Hematopoietic multipotent progenitor cell treated with erythropoietin and hydrocortisone succinate and interleukin-3 and kit ligand, for 4 days (in vitro differentiated cells): ENCODE measurements around the gene PLD6.
"Not testable (repeated sequence)": the region's sequence is repeated elsewhere in the genome, so short reads cannot be mapped to it uniquely, and the experiment has no call there.

Source experiments
- DNase-seq: peaks from one replicate; pipeline ENCODE4 v3.0.0-alpha.2; 2015

Gene PLD6

DNA sequence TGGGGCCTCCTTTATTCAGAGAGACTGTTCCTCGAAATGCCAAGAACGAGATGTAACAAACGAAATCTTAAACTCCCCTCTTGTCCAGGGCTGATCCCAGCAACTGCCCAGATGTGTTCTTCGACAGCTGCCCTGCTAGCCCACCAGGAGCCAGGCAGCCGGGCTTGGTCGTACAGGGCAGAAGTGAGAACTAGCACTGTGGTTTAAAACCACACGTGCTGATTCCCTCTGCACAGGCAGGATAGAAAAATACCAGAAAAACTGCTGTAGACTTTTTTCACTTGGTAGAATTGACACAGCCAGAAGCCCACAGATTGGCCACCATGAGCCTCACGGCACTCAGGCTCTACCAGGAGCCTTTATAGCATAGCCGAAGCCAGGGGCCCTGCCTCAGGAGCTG, 33.1 kb downstream of the PLD6 start:
- DNase-seq: peak; percentile 29

DNA sequence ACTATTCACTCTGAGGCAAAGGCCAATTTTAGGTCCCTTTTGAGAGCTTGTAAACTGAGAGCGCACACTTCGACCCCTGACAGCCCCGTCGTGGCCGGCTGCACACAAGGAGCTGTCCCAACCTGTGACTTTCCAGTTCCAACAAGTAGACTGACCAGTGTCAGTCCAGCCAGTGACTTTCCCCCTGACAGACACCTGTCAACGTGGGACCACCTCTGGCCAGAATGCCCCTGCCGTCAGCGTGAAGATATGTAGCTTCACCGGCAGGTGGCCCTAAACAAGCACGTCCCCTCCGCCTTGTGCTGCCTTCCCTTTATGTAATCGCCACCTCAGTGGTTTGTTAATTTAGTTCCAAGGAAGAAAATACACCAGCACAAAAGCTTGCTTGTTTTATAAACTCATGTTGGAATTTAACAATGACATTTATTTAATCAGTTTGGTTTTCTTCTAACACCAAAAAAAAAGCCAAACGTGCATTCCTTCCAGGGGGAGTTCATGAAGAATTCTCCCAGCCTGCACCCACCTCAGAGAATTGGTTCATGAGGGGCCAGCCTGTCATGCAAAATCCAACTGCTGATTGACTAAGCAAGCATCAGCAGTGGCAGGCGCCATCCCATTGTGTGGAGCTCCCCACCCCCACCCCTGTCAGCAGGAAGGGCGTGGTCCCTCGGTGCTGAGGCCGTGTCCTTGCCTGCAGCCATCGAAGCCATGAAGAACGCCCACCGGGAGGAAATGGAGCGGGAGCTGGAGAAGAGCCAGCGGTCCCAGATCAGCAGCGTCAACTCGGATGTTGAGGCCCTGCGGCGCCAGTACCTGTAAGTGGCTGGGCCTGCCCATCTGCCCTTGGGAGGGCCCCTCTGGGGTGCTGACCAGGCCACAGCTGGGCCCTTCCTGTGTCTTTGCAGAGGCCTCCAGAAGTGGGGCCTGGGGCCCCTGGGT, 33.9 kb downstream of the PLD6 start:
- peak; percentile 62 for DNase-seq

DNA sequence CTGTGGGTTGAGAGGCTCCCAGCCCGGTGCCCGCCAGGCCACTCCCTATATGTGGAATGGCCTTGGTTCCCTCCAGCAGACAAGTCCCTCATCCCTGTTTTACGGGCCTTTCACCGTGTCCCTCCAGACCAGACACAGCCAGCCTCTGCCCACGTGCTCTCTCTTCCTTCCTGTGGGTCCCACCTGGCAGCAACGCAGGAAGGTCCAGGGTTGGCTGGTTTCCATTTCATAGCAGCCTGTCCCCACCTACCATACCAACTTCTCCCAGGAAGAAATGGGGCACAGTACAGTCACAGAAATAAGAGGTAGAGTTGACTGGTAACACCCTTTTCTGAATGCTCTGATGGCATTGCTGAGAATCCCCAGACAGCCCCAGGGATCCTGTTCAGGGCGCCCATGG, 34.9 kb downstream of the PLD6 start:
- DNase-seq: no peak

DNA sequence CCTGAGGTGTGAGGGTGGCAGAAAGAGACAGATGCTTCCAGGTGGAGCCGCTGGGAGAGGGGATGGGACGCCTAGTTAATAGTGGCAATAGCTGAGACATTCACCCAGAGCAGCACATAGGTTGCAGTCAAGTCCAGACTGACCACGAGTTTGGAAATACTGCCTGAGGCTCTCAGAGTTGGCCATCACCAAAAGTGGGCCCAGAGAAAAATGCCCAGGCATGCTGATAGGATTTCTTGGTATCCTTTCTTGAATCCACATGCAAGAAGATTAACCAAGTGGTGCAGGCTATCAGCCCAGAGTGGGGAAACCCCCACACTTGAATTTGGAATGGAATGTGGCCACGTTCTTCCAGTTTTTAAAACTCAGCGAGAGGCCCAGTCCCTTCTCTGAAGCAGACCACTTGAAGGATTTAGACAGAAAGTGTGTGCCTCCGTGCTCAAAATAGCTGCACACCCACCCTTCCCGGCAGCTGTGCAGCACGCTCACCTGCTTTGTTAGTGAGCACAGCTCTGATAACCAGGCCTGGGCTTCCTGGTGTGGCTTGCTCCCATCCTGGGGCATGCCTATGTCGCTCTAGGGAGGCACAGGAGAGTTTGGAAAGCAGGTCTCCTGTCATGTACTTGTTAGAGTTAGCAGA, 35.7 kb downstream of the PLD6 start:
- no peak for DNase-seq

DNA sequence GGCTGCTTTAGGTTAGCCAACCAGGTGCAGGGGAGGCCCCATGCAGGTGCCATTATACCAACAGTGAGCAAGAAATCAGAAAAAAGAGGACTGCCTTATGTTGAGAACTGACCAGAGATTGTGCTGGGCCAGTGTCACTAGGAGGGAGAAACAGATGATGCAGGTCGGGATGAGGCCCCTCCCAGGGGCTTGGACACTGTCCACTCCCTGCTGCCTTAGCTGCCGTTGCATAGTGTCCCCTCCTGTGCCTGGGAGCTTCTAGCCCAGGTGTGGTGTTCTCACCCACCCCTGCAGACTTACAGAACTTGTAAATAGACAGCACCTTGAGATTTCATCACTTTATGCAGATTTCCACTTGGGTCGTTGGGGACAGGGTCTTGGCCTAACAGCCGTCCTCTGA, 36.7 kb downstream of the PLD6 start:
- DNase-seq: no peak

DNA sequence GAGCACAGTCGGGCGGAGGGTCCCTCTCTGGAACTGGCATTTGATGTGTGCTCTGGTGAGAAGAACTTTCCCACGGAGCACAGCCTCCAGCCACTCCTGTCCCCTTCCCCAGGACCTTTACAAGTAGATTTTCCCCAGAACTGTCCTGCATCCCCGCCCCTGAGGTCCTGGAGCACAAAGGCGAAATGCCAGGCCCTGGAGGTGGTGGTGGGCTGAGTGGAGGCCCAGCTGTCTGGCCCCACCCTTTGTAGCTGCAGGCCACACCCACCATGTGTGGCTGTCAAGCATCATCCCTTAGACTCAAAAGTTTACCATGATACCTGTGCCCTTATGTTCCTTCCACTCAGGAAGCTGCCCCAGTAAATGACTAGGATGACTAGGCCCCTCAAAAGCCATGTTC, 37.7 kb downstream of the PLD6 start:
- no peak for DNase-seq

DNA sequence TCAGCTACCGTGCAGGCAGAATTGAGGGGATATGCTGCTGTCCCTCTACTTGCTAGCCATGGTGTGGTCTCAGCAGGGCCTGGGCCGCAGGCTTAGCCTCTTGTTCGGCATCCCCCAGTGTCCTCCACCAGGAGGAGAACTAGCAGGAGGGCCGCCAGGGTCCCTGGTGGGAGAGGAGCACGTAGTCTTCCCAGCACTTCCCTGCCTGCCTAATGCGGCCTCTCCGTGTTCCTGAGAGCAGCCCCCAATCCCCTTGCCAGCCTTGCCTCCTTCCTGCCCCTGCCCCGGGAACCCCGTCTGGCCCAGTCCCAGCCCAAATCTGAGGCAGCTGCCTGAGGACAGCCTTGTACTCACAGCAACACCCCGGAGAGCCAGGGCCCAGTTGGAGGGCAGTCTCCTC, 38.1 kb downstream of the PLD6 start:
- no peak for DNase-seq

DNA sequence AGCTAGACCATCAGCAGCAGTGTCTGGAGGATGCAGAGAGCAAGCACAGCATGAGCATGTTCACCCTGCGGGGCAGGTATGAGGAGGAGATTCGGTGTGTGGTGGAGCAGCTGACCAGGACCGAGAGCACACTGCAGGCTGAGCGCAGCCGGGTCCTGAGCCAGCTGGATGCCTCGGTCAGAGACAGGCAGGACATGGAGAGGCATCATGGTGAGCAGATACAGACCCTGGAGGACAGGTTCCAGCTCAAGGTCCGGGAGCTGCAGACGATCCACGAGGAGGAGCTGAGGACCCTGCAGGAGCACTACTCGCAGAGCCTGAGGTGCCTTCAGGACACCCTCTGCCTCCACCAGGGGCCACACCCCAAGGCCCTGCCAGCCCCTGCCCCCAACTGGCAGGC, 38.8 kb downstream of the PLD6 start:
- DNase-seq: no peak

DNA sequence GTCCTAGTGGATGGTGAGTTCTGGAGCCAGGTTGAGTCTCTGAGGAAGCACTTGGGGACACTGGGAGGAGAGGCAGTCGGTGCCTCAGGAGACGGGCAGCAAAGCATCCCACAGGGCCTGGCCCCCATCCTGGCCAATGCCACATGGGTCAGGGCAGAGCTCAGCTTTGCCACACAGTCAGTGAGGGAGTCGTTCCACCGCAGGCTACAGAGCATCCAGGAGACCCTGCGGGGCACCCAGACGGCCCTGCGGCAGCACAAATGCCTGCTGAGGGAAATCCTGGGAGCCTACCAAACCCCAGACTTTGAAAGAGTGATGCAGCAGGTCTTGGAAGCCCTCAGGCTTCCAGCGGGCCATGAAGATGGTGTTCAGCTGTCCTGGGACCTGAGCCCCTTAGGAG, 39.7 kb downstream of the PLD6 start:
- DNase-seq: no peak

DNA sequence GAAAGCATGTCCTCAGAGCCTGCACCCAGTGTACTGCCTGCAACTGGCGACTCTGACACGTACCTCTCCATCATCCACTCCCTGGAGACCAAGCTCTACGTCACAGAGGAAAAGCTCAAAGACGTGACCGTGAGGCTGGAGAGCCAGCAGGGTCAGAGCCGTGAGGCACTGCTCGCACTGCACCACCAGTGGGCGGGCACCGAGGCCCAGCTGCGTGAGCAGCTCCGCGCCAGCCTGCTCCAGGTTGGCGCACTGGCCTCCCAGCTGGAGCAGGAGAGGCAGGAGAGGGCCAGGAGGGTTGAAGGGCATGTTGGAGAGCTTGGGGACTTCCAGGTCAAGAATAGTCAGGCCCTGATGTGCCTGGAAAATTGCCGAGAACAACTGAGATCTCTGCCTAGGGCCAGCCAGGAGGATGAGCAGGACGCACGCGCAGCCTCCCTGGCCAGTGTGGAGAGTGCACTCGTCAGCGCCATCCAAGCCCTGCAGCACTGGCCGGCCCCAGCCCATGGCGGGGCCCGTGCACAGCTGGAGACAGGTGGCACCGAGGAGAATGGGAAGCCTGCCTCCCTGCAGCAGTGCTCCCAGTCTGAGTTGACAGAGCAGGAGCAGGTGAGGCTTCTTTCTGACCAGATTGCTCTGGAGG, 40.3 kb downstream of the PLD6 start:
- DNase-seq: no peak

DNA sequence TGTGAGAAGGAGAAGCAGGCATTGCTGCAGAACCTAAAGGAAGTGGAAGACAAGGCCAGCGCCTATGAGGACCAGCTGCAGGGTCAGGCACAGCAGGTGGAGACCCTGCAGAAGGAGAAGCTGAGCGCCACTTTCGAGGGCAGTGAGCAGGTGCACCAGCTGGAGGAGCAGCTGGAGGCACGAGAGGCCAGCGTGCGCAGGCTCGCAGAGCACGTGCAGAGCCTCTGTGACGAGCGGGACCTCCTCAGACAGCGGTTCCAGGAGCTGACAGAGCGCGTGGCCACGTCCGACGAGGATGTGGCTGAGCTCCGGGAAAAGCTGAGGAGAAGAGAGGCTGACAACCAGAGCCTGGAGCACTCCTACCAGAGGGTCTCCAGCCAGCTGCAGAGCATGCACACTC, 41.5 kb downstream of the PLD6 start:
- no peak for DNase-seq

DNA sequence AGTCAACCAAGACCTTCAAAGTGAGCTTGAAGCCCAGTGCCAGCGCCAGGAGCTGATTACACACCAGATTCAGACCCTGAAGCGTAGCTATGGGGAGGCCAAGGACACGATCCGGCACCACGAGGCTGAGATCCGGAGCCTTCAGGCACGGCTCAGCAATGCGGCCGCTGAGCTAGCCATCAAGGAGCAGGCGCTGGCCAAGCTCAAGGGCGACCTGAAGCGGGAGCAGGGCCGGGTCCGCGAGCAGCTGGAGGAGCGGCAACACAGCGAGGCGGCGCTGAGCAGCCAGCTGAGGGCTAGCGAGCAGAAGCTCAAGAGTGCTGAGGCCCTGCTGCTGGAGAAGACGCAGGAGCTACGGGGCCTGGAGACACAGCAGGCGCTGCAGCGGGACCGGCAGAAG, 42.0 kb downstream of the PLD6 start:
- no peak for DNase-seq

DNA sequence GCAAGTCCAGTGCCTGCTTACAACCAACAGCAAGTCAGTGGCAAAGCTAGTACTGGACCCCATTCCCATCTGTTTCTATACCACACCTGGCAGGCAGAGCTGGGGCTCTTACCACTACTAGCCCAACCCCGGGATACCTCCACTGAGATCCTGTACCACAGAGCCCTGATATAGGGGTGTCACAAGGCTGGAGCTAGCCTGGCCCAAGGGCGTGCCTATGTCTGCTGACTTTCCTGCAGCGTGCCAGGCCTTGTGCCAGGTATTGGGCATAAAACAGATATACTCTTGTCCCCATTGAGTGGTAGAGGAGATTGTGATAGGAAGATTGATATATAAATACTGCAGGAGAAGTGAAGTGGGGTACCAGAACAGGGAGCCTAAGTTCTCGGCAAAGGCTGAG, 44.4 kb downstream of the PLD6 start:
- DNase-seq: no peak

DNA sequence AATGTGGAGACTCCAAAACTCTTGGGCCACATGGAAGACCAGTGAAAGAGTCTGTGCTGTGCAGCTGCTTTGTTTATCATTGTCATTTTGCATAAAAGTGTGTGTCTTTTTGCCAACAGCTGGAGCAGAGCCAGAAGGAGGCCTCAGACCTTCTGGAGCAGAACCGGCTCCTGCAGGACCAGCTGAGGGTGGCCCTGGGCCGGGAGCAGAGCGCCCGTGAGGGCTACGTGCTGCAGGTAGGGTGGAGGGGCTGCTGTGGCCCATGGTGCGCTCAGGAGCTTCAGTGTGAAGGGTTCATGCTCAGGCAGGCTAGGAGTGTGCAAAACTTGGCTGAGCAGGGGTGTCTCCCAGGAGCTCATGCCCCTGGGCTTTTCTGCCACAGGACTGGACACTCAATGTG, 45.0 kb downstream of the PLD6 start:
- DNase-seq: no peak

DNA sequence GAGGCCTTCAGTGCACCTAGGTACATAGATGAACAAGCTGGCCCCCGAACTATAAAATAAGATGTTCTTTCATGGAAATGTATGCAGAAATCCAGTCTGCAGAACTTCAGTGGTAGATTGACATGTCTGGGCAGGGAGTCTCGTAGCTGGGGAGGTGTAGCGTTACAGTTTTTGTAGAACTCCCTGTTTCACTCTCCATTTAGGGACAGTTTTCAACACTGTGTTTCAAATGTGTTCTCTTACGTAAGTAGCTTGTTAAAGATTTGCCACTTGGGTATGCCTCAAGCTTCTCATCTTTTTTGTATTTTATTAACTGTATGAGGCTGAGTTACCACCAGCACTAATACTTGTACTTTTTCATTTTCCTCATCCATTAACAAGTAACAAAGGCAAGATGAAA, 46.6 kb downstream of the PLD6 start:
- DNase-seq: no peak

DNA sequence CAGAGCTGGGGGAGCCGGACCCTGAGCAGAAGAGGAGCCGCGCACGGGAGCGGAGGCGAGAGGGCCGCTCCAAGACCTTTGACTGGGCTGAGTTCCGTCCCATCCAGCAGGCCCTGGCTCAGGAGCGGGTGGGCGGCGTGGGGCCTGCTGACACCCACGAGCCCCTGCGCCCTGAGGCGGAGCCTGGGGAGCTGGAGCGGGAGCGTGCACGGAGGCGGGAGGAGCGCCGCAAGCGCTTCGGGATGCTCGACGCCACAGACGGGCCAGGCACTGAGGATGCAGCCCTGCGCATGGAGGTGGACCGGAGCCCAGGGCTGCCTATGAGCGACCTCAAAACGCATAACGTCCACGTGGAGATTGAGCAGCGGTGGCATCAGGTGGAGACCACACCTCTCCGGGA, 47.6 kb downstream of the PLD6 start:
- not testable (repeated sequence) for DNase-seq

DNA sequence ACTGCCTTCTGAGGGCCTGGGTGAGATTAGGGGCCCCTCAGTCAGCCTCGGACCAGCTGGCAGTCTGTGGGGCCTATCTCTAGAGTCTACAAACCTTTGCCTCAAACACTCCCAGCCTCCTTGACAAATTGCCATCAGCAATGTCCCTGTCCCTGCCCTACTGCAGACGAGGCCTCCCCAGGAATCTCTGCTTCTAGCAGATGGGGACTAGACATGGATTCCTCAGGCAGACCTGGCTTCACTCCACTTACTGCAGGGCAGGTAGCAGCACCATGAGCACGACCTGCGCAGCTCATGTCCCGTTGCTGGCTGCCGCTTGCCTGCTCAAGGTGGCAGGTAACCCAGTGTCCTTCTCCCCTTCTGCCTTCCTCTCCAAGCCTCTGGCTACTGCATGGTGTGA, 49.1 kb downstream of the PLD6 start:
- no peak for DNase-seq

DNA sequence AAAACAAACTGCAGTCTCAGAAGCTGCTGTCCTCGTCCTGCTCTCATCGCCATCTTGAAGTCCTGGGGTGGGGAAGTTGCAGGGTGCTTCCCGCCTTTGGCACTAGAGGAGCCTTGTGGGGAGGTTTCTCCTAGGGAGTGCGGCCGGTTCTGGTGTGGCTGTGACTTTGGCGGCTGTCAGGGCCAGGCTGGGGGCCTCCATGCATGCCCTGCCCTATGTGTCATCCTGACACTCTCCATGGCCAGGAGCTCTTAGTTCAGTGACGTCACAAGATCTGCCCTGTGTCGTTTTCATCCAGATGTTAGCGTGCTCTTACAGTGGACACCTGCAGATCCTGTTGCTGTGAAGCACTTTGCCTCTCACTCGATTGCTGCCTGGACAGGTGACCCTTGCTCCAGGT, 49.6 kb downstream of the PLD6 start:
- DNase-seq: no peak

DNA sequence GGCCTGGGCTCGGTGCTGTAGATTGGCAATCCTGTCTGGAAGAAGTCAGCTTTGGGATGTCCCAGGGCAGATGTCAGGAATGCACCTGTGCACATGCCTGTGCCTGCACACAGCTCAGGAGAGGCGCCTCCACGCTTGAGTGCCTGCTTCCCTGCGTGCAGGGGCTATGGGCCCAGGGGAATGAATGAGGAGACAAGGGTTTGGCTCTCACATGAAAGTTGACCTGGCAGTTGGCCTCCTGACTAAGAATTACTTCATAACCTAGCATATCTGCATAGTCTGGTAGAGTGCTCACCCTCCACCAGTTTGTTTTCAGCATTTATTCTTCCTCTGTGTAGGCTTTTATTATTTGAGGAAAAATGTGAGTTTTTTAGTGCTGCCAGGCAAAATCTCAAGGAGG, 50.0 kb downstream of the PLD6 start:
- no peak for DNase-seq

DNA sequence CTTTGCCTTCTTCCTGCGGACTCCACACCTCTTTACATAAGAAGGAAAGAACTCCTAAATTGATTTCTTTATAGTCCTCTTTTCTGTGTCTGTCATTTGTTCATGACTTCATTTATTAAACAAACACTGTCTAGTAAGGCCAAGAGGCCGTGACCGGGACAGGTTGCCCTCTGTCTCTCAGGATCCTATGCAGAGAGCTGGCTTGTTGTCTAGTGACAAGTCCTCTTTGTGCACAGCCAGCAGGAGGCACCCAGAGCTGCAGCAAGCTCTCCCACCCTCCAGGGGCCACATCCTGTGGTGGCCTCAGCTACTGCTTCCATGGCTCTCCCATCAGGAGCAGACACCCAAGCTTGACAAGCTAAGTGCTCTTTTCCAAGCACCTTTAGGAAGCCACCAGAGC, 50.6 kb downstream of the PLD6 start:
- no peak for DNase-seq

DNA sequence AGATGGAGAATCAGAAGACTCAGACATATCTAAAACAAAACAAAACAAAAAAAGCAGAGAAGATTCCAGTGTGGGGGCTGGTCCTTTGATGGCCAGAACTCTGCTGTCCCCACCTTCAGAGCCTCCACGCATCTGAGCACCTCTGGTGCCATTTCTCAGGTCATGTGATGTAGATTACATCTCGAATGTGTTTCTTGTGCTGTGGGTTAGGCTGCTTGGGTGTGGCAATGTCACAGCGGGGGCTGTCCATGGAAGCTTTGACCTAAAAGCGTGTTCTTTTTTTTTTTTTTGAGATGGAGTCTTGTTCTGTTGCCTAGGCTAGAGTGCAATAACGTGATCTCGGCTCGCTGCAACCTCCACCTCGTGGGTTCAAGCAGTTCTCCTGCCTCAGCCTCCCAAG, 51.2 kb downstream of the PLD6 start:
- DNase-seq: peak; percentile 33

DNA sequence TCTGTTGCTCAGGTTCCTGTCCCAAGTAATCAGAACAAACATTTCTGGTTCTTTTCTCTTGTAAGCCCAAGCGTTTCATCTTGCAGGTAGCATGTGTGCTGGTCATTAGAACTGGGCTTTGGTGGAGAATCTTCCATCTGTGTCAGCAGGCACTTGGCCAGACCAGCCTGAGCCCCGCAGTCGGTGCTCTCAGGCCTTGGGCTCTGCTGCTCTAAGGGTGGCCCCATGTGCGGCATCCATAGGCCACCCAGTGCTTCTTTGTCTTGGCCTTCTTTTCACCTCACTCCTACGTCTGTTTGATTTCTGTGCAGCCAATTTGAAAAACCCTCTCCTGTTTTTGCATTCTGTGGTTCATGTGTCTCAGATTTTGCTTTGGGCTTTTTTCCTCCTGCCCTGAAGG, 51.6 kb downstream of the PLD6 start:
- DNase-seq: no peak

DNA sequence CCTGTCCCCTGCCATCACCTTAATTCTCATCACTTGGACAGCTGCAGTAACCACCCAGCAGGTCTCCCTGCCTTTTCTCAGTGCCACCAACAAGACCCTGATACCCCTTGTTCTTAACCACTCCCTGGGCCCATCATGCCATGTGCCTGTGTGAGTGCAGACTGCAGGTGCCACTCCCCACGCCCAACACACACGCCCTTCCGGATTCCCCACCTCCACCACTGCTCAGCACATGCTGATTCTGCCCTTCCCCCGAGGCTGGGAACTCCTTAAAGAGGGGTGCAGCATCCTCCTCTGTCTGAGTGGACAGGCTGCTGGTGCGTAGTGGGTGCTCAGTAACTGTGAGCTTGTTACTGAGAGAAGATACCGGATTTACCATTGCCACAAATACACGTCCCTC, 52.4 kb downstream of the PLD6 start:
- no peak for DNase-seq

DNA sequence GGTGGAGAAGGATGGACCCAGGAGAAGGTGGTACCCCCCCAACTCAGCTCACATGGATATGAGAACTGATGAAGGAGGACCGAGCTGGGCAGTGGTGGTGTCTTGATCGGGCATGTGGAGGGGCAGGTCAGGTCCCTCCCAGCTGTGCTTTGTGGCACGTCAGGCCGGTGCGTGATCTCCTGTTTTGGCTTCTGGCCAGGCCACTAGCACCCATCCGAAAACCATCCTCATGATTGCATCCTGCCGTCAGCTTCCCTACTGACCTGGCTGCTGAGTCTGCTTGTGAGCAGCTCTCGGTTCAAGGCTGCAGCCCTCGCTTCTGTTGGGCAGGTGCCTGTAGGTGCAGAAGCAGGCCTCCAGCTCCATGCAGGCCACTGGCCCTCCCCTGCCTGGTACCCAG, 53.1 kb downstream of the PLD6 start:
- DNase-seq: no peak
